Measurements from ENCODE around the gene WNT9A.

- no peak for TF ChIP-seq CTCF (IDR thresholded peaks at IDR 0.05; ENCODE audit: poor library complexity)
- no peak for TF ChIP-seq EZH2 (IDR thresholded peaks at IDR 0.05; ENCODE audit: borderline replicate concordance)
- no peak for TF ChIP-seq EZH2phosphoT487 (IDR thresholded peaks at IDR 0.05; ENCODE audit: low read depth, severe bottlenecking, unreplicated experiment)
Observed at GRCh38 chr1:227949341-227949921, 1.7 kb upstream of the WNT9A start.
